ENCODE data around the gene DAP.

DAP gene

GRCh38 chr5:10690460-10691440, 70.3 kb downstream of the DAP start:
- no peak for DNase-seq (ENCODE audit: low read depth in 2 of 2)

- peak in 1 of 2 donors; percentile 14 for DNase-seq (ENCODE audit: low read depth in 2 of 2)
Measured at GRCh38 chr5:10689391-10690081, 71.5 kb downstream of the DAP start.

DNA sequence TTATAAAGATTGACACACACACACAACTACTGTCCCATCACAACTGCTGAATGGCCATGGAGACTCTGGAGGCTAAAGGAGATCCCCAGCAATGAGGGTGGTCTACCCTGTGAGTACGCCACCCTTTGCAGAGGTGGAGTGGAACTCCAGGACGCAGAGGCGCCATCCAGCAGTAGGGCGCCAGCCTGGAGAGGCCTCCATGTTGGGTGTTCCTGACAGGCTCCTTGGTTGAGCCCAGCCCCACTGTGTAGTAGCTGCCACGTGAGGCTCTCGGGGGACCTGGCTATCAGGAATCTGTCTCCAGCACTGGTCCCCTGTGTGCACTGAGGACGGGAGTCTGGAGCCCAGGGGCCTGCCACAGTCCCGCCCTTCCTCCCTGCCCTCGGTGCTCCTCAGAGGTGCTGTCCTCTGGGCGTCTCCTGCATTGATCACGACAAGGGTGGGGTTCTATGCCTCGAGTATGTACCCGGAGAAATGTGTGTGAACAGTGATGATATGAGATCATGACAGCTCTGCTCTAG, 72.3 kb downstream of the DAP start:
- DNase-seq (ENCODE audit: low read depth in 2 of 2) = no peak

DNA sequence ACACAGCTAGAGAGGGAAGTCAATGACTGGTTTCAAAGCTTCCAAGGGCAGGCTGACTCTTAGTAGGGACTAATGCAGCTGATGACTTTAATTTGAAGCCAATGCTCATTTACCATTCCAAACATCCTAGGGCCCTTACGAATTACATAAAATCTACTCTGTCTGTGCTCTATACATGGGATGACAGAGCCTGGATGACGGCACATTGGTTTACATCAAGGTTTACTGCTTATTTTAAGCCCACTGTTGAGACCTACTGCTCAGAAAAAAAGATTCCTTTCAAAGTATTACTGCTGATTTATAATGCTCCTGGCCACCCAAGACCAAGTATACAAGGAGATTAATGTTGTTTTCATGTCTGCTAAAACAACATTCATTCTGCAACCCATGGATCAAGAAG, 74.1 kb downstream of the DAP start:
- no peak for DNase-seq (ENCODE audit: low read depth in 2 of 2)

GRCh38 chr5:10685115-10685521, 75.9 kb downstream of the DAP start:
- no peak for DNase-seq (ENCODE audit: low read depth in 2 of 2)

DNA sequence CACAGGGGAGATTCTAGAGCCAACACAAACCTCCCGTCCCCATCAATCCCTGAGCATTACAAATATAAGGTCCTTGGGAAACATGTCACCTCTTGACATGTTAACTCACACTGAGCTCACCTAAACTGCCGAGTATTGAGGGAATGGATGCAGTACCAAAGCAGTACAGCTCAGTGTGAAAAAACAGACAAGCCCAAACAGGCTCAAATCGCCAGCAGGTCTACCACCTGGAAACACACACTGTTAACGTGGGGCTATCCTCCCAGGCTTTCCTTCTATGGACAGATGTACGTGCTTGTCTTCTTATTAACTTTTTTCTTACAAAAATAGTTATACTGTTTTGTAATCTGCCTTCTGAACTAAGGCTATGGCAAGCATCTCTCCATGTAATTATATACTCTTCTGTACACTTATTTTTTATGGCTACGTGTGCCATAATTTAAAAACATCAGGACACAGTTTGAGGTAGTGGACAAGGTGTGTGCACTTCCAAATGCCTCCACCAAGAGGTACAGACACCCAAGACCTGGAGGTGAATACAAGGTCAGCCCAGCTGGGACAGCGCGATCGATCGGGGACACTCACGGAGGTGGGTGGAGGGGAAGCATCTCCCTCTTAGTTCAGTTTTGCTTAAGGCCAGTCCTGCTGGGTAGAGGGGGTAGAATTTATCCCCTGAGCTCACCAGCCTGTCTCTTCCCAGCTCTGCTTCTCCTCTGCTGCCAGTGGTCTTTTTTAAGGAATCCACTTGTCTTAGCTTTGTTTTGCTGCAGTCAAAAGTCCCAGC, 76.5 kb downstream of the DAP start:
- DNase-seq (ENCODE audit: low read depth in 2 of 2) = no peak

GRCh38 chr5:10682801-10683525, 78.1 kb downstream of the DAP start:
- DNase-seq (ENCODE audit: low read depth in 2 of 2) = no peak

DNA sequence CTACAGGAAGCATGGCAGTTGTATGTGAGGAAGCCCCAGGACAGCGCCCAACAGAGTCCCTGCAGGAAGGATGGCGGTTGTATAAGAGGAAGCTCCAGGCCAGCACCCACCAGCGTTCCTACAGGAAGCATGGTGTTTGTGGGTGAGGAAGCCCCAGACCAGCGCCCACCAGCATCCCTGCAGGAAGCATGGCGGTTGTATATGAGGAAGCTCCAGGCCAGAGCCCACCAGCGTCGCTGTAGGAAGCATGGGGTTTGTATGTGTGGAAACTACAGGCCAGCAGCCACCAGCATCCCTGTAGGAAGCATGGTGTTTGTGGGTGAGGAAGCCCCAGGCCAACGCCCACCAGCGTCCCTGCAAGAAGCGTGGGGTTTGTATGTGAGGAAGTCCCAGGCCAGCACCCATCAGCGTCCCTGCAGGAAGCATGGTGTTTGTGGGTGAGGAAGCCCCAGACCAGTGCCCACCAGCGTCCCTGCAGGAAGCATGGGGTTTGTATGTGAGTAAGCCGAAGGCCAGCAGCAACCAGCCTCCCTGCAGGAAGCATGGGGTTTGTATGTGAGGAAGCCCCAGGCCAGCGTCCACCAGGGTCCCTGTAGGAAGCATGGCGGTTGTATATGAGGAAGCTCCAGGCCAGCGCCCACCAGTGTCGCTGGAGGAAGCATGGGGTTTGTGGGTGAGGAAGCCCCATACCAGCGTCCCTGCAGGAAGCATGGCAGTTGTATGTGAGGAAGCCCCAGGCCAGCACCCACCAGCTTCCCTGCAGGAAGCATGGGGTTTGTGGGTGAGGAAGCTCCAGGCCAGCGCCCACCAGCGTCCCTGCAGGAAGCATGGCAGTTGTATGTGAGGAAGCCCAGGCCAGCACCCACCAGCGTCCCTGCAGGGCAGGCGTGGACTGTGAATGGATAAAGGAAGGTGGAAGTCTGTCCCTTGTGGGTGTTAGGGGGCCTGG, 79.0 kb downstream of the DAP start:
- no peak for DNase-seq (ENCODE audit: low read depth in 2 of 2)

DNA sequence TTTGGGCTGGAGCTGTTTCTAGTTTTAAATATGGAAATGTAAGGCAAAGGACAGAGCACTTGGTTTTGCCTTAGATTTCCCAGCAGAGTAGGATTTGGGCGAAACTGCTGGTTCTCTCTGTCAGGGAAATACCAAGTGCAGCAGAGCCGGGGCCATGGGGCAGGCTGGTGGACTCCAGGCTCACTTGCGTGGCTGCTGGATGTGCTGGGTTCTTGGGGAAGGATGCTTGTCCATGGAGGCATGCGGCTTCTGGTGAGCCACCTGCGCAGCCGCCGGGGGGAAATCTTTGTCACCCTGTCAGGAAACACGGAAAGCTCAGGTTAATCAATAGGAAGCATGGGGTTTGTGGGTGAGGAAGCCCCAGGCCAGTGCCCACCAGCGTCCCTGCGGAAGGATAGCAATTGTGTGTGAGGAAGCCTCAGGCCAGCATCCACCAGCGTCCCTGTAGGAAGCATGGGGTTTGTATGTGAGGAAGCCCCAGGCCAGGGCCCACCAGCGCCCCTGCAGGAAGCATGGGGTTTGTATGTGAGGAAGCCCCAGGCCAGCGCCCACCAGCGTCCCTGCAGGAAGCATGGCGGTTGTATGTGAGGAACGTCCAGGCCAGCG, 80.1 kb downstream of the DAP start:
- no peak for DNase-seq (ENCODE audit: low read depth in 2 of 2)

DNA sequence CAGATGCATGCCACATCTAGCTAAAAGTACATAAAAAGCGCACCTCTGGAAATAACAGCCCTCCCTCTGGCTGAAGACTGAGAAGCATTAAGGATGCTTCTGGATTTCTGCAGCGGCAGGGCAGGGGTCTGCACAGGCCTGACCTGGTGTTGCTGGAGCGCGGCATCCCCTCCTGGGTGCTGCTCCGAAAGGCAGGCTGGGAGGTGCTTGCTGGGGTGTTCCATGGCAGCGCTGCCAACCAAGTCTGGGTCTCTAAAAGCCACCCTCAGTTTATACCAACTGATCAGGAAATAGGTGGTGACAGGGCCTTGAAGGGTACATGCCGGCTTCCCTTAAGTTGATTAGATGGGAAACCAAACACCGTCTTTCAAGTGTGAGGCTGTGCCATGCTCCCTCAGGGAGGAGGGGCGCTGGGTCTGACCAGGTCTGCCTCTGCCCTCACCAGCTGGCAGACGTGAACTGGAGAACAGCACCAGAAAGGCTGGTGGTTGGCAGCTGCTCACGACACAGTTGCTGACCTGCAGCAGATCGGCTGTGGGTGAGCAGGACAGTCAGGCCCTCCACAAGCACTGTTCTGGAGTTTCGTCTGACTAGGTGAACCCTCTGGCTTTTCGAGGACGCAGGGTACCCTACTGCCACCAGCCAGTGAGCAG, 81.6 kb downstream of the DAP start:
- no peak for DNase-seq (ENCODE audit: low read depth in 2 of 2)

- DNase-seq (ENCODE audit: low read depth in 2 of 2) = no peak
Measured at GRCh38 chr5:10678244-10678643, 82.8 kb downstream of the DAP start.

- no peak for DNase-seq (ENCODE audit: low read depth in 2 of 2)
Measured at GRCh38 chr5:10677533-10677932, 83.5 kb downstream of the DAP start.

DNA sequence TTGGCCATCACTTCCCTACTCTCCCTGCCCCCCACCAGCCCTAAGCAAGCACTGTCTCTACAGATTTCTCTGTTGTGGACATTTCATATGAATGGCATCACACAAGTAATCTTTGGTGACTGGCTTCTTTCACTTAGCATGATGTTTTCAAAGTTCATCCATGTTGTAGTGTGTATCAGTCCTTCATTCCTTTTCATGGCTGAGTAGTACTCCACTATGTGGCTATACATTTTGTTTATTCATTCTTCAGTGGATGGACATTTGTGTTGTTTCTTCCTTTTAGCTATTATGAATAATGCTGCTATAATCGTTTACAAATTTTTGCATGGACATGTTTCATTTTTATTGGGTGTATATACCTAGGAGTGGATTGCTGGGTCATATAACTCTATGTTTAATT, 84.1 kb downstream of the DAP start:
- no peak for DNase-seq (ENCODE audit: low read depth in 2 of 2)

DNA sequence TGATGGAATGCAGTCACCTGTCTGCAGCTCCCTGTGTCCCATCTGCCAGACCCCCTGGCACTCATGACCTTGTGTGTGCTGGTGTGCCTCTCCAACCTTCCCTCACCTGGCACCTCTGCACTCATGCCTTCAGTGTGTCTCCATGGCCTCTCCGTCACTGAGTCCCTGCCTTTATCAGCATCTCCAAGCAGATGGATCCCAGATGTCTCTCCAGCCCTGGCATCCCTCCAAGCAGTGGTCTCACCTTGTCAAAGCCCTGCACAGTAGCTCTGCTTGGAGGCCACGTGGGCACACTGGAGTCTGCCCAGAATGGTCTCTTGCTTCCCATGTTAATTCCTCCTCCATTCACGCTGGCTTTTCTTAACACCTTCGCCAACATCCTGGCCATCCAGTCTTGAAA, 84.8 kb downstream of the DAP start:
- DNase-seq (ENCODE audit: low read depth in 2 of 2) = no peak

- DNase-seq (ENCODE audit: low read depth in 2 of 2) = no peak
Measured at GRCh38 chr5:10675177-10675700, 85.8 kb downstream of the DAP start.

- DNase-seq (ENCODE audit: low read depth in 2 of 2) = no peak
Measured at GRCh38 chr5:10674582-10674981, 86.5 kb downstream of the DAP start.

GRCh38 chr5:10674096-10674495, 86.9 kb downstream of the DAP start:
- DNase-seq (ENCODE audit: low read depth in 2 of 2) = no peak

DNA sequence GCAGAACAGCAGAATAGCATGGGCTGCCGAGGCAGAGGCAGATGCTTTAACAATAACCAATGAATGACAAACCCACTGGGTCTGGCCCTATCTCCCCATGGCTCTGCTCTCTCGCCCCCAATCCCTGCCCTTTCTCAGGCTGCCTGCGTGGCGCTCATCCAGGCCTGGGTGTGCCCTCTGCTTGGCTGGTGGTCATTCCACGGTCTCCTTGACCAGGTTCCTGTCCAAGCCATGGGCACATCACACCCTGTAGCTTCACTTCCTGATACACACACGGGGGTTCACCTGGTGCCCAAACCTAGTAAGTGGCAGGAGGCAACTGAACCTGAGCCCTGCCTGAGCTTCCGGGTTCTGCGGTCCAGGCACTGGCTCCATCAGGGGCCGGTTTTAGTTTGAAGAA, 87.6 kb downstream of the DAP start:
- no peak for DNase-seq (ENCODE audit: low read depth in 2 of 2)

- no peak for DNase-seq (ENCODE audit: low read depth in 2 of 2)
Measured at GRCh38 chr5:10673017-10673389, 88.0 kb downstream of the DAP start.
